NCI-H748 (cell line): ENCODE measurements around the gene EPS8.

Experiments used
- DNase-seq: peaks from one replicate; lab custom pipeline; 2025; ENCODE audit not compliant: unreplicated experiment; lab: John Stamatoyannopoulos, UW

The EPS8 gene

DNA sequence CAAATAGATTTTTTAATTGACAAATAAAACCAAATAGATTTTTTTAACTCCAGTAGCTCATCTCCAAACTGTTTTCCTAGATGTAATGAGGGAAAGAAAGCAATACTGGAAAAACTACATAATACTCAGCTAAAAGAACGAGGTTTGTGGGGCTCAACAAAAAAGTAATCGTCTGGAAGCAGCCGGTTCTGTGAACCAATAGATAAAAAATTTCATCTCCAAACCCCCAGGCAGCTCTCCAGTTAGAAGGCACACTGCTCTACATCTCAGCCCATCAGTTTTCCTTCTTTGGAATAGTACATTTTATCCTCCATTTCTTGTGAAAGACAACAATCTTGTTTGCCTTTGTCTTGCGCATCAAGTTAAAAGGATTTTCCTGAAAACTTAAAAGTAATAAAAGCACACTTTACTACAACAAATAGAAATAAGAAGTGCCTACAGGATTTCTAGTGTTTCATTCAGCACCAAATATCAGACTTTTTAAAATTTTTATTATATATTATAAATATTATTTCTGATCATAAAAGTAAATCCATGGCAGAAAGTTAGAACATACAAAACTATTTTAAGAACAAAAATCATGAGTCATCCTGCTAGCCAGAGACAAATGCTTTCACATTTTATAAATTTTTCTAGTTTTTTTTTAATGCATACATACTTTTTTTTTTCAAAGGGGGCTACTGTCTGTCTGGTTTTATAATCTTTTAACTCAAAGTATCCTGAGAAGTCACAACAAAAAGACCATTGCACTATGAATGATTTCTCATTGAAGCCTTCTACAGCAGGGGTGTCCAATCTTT lies 67.7 kb downstream of the EPS8 start:
- no peak for DNase-seq

DNA sequence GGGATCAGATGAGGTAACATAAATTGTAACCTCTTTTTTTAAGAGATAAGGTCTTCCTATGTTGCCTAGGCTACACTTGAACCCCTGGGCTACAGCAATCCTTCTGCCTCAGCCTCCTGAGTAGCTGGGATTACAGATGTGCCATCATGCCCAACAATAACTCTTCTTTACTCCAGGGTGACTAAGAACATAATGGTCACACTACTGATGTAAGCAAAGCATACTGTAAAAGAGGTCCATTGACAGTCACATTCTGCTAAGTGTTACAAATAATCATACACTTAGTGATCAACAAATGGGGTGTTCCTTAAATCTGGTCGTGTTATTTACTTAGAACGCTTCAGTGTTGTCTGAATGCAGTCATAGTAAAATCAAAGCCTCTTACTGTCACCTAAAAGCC lies 68.9 kb downstream of the EPS8 start:
- DNase-seq = no peak

DNA sequence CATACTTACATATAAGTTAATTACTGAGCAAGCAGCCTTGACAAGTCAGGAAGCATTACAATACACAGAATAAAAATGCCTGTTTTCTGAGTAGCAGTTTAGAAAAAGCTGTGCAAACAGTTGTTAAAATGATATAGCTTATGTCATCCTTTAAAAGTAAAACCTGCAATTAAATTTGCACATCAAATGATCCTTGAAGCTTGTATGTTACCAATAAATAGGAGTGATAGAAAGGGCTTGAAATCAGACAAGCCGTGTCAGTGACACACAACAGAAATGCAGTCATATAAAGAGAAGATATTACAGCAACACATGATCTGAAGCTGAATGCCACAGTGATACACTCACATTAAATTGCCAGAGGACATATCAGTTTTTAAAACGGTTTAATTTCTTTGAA lies 70.0 kb downstream of the EPS8 start:
- DNase-seq = peak; percentile 64

DNA sequence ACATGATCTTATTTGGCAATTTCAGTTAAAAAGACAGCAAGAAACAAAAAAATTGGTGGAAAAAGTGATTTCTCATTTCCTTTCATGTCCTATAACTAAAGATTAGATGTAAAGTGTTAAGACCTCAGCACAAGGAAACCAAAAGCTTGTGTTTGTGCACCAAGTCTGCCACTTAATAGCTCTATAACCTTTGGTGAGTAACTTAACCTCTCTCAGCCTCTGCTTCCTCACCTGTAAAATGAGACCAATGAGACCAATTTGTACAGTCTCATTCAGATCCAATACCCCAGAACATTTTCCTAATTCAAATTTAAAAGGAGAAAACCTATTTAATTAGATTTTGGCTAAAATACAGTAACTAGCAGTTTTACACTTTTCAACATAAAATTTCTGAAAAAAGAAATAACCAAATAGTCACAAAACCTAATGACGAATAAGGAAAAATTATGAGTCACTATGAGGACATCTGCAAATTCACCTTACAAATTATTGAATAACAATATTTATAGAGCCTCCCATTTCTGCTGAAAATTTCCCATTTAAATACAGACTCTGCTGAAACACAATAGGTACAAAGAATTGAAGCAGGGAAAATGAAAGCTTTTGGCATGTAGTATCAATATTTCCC lies 71.1 kb downstream of the EPS8 start:
- no peak for DNase-seq

DNA sequence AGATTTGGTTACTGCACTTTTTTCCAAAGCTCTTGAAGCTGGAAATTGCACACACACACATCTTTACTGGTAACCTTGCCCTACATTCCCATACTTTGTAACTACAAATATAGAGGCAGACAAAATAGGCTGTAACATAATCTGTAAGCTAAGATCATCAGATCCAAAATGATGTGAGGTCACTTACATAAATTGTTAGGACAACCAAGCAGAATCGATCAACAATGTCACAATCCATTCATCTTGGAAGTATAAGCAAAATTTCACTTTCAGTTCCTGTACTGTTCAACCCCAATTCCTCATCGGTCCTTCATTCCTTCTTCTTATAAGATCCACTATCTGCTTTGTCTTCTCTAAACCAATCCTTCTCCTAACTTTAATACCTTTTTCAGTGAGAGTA lies 72.6 kb downstream of the EPS8 start:
- DNase-seq = no peak

DNA sequence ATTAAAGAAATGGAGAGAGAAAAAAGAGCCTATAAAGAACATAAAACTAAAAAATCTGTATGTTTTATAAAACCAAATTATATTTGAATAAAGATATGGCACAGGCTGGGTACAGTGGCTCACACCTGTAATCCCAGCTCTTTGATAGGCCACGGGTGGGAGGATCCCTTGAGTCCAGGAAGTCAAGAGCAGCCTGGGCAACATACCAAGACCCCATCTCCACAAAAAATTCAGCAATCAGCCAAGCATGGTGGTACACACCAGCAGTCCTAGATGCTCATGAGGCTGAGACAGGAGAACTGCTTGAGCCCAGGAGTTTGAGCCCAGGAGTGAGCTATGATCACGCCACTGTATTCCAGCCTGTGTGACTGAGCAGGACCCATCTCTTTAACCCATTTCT lies 74.9 kb downstream of the EPS8 start:
- DNase-seq = no peak

DNA sequence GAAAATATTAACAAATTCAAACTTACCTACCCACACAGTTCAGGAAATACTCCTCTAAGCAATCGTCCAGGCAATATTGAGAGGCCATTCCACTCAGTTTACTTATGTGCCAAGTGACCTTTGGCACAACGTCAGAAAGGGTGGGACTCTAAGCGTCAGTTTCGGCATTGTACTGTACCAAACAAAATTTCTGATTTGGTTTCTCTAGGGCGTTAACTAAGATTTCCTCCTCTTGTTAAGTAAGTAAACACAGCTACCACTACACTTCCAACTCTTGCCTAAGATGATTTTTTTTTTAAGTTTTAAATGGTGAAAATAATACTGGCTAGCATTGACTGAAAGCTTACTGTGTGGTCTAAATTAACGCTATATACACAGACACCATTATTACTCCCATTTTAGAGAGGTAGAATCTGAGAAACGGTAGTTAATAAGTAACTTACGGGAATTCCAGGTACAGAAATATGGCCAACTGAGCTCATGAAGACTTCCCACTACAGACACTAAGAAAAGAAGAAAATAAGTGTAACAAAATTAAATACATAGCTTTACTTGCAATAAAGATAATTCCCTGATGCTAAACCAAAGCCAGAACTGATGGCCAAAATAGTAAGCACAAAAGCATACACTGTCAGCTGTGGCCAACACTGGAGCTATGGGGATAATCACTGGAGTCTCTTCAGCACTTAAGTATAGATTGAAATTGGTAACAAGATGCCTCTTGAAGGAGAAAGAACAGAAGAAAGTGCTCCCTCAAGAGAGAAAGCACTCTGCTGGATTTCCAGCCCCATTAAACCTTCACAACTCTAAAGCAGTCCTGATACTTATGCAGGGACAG lies 76.1 kb downstream of the EPS8 start:
- DNase-seq = no peak

DNA sequence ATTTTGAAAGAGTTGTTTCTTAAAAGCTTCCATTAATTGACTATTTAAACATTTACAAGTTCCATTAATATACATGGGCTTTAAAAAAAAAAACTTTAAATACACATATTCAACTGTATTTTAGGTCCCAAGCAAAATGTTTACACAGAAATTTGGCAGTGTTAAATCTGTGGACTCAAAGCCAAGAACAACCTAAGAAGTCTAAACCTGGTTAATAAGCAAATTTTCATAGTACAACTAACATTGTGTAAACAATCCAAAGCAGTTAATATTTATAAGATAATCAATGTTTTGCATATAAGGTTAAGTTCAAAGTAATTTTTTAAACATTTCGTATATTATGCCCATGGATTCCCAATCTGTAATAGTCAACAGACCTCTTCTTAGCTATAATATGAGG lies 77.0 kb downstream of the EPS8 start:
- DNase-seq = no peak

DNA sequence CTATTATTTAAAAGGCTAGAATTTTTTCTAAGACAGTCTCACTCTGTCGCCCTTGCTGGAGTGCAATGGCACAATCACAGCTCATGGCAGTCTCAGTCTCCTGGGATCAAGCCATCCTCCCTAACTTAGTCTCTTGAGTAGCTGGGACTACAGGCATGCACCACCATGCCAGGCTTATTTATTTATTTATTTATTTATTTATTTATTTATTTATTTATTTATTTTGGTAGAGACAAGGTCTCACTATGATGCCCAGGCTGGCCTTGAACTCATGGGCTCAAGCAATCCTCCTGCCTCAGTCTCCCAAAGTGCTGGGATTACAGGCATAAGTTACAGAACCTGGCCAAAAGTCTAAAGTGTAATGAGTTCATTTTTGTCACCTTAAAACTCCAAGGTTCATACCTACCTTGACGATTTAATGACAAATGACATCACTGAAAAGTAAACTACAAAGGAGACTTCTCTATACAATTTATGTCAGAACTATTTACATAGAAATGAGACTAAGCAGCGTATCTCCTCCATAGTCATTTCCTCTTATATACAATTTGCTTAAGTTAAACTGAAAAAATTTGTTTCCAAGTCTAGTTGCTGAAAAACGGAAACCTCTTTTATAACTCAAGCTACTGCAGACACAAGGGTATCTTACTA lies 78.2 kb downstream of the EPS8 start:
- no peak for DNase-seq

DNA sequence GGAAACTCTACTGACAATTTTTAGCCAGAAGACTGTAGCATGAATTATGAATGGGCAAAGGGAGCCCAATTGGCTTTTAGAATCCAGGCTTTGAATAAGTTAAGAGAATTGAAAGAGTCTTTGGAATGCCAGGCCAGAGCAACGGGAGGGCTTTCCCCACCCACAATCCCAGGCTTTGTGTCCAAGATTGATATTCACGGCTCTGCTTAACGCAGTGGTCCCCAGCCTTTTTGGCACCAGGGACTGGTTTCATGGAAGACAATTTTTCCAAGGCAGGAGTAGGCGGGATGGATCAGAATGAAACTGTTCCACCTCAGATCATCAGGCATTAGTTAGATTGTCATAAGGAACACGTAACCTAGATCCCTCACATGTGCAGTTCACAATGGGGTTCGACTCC lies 79.6 kb downstream of the EPS8 start:
- DNase-seq = no peak

DNA sequence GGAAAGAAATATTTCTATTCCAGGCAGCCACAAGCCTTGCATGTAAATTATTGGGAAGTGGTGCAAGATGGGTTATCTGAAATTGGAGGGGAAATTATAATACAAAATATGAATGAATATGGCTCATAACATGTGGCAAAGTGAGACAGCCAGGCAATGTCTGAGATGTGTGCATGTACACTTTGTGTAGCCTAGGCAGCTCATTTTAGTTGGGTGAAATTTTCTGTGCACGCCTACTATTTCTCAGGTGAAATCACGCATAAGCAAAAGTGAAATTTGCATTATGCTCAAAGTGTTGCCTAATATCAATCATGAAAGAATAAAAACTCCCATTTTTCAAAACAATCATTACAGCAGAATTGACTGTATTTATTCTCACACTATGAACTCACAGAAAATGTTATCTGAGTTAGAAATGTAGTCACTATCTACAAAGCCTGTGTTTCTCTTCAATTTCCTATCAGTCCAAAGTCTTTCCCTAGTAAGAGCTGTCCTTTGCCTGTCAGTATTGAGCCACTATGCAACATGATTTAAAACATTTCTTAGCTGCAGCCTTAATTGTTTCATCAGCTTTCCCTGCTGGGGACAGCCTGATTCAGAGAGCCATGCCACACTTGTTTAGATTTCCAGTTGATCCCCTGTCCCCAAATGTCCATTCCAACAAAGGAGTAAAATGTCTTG lies 80.7 kb downstream of the EPS8 start:
- DNase-seq = no peak

DNA sequence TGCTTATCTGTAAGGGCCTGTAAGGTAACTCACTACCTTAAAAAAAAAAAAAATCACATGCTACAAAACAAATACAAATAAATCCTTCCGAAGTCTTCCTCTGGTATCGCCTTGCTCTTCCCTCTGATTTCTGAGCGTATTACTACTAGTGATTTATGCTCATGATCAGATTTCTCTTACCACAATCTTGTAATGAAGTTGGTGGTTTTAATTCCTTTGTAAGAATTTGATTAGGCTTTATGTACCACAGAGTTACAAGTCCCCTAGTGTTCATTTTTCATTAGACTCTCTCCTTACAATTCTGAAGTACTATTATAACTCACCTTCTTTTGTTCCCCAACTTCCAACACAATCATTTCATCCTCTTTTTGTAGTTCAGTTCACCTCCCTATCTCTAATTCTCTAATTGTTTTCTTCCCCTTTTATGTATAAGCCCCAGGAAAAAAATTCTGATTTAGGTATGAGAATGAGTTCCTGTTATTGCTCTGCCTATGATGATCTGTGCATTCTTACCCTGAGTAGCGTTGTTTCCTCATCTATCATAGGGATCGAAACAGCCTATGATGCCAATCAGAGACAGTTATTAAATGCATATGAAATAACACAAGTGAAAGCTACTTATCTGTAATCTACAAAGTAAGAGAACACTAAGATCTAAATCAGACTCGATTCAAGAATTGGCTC lies 81.5 kb downstream of the EPS8 start:
- DNase-seq = no peak

DNA sequence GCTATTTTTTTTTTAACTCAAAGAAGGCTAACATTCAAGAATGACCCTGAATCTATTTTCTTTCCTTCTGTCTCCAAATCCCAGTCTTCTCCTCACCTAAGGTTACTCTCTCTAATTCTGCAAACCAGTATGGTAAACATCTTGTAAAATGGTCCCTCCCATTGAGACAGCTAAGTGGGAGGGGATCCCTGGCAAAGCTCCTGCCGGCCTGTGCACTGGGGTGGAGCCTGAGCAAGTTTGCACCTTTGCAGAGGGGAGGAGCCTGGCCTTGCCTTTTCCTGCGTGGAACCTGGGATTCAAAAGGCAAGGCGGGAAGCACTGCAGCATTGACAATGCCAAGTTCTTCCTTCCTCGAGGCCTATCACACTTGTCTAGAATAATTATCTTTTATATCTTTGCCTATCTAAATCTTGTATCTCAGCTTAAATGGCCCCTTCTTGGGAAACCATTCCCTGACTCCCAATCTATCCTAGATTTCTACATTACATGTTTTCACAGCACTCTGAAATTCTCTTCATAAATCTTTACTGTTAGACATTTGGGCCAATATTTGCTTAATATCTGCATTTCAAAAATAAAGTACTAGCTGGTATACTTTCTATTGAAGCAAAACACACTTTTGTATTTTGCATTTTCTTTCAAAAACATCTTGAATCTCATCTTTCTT lies 83.0 kb downstream of the EPS8 start:
- peak; percentile 34 for DNase-seq

DNA sequence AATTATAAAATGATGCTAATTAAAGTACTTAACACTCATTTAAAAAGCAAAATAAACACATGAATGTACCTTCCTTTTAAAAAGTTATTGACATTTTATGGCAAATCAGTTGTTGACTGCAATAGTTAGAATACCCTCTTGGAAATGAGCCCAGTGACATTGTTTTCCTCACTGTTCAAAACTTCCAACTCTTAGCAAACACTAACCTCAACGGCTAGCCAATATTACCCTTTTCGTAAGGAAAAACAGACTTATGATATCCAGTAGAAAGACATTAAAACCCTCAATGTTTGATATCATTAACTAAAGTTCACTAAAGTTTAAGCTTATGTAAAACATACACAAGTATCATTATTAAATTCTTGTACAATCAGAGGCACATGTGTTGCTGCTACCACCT lies 83.6 kb downstream of the EPS8 start:
- no peak for DNase-seq

DNA sequence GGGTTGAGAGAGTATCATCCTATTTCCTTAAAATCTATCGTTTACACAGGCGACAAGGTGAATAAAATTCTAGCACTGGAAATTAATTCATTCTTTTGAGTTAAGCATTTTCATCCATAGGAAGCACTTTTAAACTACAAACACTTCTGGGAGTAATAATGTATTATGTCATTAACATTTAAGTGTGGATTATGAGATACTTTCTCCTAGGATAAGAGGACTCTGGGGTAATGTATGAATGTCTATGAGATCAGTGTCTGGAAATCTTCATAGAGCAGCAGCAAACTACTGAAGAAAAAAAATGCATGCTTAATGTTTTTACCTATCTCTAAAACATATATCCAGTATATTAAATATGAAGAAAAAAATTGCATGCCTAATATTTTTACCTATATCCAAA lies 86.9 kb downstream of the EPS8 start:
- DNase-seq = no peak

DNA sequence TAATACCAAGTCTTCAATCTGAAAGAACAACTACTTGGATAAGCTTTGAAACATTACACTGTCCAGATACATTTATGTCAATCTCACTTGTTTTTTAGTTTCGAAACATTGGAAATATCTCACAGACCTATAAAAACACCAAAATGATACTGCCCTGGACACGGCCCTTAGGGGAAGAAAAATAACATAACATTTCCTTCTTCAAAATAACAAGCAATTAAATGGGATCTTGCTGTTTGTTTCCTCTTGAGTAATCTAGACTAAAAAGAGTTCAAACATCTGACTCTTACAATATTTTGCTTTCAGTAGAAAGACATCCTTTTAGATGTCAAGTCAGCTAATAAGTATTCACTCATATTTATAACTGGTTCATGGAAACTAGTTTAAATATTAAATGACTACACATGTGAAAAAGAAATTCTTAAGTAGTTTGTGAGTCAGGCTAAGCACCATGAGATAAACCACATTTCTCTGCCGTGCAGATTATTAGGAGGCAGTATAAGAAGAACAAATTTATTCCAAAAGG lies 87.5 kb downstream of the EPS8 start:
- no peak for DNase-seq

DNA sequence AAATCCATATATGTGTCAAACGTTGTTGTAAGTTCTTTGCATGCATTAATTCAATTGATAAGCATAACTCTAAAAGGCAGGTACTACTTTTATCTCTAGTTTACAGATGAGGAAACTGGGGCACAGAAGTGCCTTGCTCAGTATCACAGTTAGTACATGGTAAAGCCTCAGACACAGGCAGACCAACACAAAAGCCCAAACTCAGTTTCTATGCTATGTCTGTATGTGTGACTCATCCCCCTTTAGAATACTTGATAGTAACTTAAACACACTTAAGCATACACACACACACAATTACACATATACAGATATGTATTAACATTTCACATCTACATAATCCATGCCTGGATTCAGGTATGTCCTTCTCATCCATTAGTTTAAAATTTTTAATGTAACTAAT lies 88.0 kb downstream of the EPS8 start:
- DNase-seq = no peak

DNA sequence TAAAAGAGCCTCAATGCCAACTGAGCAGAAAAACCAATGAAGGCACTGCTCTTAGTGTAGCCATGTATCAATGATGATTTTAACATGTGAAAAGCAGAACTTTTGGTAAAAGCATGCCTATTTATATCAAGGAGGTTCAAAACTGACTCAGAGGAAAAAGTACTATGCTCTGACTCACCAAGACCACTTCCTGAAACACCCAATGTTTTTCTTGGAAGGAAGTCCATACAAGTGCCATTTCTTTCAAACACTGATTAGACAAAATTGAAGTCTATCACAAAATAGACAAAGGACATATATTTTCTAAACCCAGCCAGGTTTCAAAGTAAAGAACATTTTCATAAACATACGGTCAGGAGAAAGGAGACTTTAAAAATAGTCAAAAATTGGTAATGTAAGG lies 88.6 kb downstream of the EPS8 start:
- DNase-seq = no peak

DNA sequence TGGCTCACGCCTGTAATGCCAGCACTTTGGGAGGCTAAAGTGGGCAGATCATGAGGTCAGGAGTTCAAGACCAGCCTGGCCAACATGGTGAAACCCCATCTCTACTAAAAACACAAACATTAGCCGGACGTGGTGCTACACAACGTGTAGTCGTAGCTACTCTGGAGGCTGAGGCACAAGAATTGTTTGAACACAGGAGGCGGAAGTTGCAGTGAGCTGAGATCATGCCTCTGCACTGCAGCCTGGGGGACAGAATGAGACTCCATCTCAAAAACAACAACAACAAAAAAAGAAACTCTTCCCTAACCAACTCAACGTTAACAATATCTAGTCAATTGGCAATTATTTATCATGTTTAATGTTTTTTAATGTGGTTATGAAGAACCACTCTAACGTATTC lies 89.3 kb downstream of the EPS8 start:
- no peak for DNase-seq
